ENCODE results near the gene ADAM8. TPM values are rescaled to one million over a fixed set of nuclear protein-coding genes. Genes with fewer than 3 reads are reported as not detected.

Gene ADAM8
- total RNA-seq, 3 donors from 2014 or later: 4.8 to 7.0 (median 5.2) TPM

DNA sequence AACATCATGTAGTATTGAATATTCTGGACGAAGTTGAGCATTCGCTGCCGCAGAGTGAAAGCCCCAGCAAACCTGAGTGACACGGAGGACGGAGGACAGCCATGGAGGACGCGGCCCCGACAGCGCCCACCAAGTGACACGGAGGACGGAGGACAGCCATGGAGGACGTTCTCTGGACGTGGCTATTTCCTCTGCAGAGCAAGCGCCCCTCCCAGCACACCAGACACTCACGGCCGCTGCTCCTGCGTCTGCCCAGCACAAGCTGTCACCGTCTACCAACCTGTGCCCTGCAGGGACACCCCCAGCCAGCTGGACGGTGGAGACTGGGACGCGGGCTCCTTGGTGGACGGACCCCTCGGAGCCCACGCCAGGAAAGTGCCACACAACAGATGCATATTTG lies 7.3 kb upstream of the ADAM8 start:
- H3K4me3 ChIP-seq: no peak overlapping the region
- no peaks in the 10 kb centered on the region for H3K4me1 ChIP-seq (ENCODE audit: low read depth)
- ATAC-seq: no peak
- peaks cover 19% of the 10 kb centered on the region for H3K36me3 ChIP-seq (ENCODE audit: low read depth)
- no peak for DNase-seq
- TF ChIP-seq, protein P1, sequence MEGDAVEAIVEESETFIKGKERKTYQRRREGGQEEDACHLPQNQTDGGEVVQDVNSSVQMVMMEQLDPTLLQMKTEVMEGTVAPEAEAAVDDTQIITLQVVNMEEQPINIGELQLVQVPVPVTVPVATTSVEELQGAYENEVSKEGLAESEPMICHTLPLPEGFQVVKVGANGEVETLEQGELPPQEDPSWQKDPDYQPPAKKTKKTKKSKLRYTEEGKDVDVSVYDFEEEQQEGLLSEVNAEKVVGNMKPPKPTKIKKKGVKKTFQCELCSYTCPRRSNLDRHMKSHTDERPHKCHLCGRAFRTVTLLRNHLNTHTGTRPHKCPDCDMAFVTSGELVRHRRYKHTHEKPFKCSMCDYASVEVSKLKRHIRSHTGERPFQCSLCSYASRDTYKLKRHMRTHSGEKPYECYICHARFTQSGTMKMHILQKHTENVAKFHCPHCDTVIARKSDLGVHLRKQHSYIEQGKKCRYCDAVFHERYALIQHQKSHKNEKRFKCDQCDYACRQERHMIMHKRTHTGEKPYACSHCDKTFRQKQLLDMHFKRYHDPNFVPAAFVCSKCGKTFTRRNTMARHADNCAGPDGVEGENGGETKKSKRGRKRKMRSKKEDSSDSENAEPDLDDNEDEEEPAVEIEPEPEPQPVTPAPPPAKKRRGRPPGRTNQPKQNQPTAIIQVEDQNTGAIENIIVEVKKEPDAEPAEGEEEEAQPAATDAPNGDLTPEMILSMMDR (IDR thresholded peaks at IDR 0.05): no peak
- H3K9me3 ChIP-seq: no peaks in the 10 kb centered on the region
- intact Hi-C loops (cut with DNase I, micrococcal nuclease): no loop called here

DNA sequence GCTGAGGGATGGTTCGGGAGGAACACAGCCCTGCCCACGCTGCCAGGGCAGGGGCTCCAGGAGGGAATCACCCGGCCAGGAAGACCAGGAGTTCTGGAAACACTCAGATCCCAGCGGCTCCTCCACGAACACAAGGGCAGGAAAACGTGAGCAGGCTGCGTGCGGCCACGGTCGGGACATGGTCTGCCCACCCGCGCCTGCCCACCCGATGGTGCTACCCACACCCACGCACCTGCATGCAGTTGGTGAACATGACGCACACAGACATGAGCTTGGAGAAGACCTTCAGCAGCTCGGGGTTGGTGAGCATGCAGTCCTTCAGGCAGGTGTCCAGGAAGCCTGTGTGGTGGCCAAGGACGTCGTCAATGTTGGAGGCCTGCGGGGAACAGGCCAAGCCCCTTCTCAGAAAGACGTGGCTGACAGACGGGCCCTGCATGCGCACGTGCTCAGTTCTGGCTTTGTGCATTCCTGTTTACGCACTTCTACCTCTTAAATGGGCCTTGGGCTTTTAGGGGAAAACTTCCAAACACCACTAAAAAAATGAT lies 6.2 kb upstream of the ADAM8 start:
- ATAC-seq (no peak), DNase-seq (no peak)
- intact Hi-C loops (cut with DNase I, micrococcal nuclease): no loop called here
- Histone ChIP-seq H3K36me3 (ENCODE audit: low read depth) (peaks cover 19% of the 10 kb centered on the region), H3K4me1 (ENCODE audit: low read depth) (peaks cover 2% of the 10 kb centered on the region), H3K4me3 (no peak overlapping the region), H3K9me3 (no peaks in the 10 kb centered on the region)
- TF ChIP-seq, protein P1 (IDR thresholded peaks at IDR 0.05): no peak

- DNase-seq: no peak
- Histone ChIP-seq H3K9me3 (no peaks in the 10 kb centered on the region), H3K4me1 (ENCODE audit: low read depth) (peaks cover 2% of the 10 kb centered on the region), H3K4me3 (no peak overlapping the region), H3K36me3 (ENCODE audit: low read depth) (peaks cover 19% of the 10 kb centered on the region)
- intact Hi-C loops (cut with DNase I, micrococcal nuclease): no loop called here
- ATAC-seq: no peak
- TF ChIP-seq, protein P1 (IDR thresholded peaks at IDR 0.05): no peak
Observed at GRCh38 chr10:133281628-133282372, 5.1 kb upstream of the ADAM8 start.

DNA sequence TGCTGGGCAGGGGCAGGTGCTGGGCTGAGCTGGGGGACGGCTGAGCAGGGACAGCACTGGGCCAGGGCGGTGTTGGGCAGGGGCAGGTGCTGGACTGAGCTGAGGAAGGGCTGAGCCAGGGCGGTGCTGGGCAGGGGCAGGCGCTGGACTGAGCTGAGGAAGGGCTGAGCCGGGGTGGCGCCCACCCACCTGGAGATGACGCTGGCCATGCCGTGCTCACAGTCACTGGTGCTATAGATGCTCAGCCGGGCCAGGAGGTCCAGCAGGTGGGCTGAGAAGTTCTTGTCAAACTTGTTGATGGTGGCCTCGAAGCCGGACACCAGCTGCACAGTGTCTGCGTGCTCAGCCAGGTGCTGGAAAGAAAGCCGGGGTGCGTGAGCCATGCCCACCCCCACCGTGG lies 4.4 kb upstream of the ADAM8 start:
- ATAC-seq (no peak), DNase-seq (no peak)
- TF ChIP-seq, protein P1 (IDR thresholded peaks at IDR 0.05): no peak
- H3K36me3 ChIP-seq (ENCODE audit: low read depth): peaks cover 19% of the 10 kb centered on the region
- no peak overlapping the region for H3K4me3 ChIP-seq
- peaks cover 8% of the 10 kb centered on the region for H3K4me1 ChIP-seq (ENCODE audit: low read depth)
- no peaks in the 10 kb centered on the region for H3K9me3 ChIP-seq
- intact Hi-C loops (cut with DNase I, micrococcal nuclease): no loop called here

GRCh38 chr10:133280391-133281059 lies 3.9 kb upstream of the ADAM8 start:
- H3K36me3 ChIP-seq (ENCODE audit: low read depth): peaks cover 19% of the 10 kb centered on the region
- TF ChIP-seq, protein P1 (IDR thresholded peaks at IDR 0.05): no peak
- no peak overlapping the region for H3K4me3 ChIP-seq
- ATAC-seq: no peak
- no peak for DNase-seq
- no peaks in the 10 kb centered on the region for H3K9me3 ChIP-seq
- intact Hi-C loops (cut with DNase I, micrococcal nuclease): no loop called here
- peaks cover 8% of the 10 kb centered on the region for H3K4me1 ChIP-seq (ENCODE audit: low read depth)

All from mucosa of descending colon (tissue), 3 donors.